ENCODE results near the gene ETNK1. TPM values are rescaled to one million over a fixed set of nuclear protein-coding genes. Genes with fewer than 3 reads are reported as not detected.
"Not testable (repeated sequence)": the region's sequence is repeated elsewhere in the genome, so short reads cannot be mapped to it uniquely, and the experiment has no call there.

ETNK1 gene
- total RNA-seq, 4 donors from 2014 or later, result 50.0 to 78.2 (median 57.4) TPM

- Histone ChIP-seq H3K27me3 (no peaks in the 10 kb centered on the region), H3K27ac (no peak overlapping the region), H3K4me3 (replicated peaks in 1 of 3) (no peak overlapping the region), H3K36me3 (no peaks in the 10 kb centered on the region), H3K9me3 (no peaks in the 10 kb centered on the region), H3K4me1 (peaks cover 0 to 6% of the 10 kb centered on the region in 2 donors)
- WGBS, 2 donors, result 96 to 97% methylated on average over 4 of the region's 4 CpGs
- intact Hi-C loops (cut with DNase I), result no loop called here
- no peak for DNase-seq
- TF ChIP-seq, protein P1, sequence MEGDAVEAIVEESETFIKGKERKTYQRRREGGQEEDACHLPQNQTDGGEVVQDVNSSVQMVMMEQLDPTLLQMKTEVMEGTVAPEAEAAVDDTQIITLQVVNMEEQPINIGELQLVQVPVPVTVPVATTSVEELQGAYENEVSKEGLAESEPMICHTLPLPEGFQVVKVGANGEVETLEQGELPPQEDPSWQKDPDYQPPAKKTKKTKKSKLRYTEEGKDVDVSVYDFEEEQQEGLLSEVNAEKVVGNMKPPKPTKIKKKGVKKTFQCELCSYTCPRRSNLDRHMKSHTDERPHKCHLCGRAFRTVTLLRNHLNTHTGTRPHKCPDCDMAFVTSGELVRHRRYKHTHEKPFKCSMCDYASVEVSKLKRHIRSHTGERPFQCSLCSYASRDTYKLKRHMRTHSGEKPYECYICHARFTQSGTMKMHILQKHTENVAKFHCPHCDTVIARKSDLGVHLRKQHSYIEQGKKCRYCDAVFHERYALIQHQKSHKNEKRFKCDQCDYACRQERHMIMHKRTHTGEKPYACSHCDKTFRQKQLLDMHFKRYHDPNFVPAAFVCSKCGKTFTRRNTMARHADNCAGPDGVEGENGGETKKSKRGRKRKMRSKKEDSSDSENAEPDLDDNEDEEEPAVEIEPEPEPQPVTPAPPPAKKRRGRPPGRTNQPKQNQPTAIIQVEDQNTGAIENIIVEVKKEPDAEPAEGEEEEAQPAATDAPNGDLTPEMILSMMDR (IDR thresholded peaks at IDR 0.05), result no peak
- TF ChIP-seq POLR2A (IDR thresholded peaks at IDR 0.05), result no peak
Observed at GRCh38 chr12:22600181-22600580, 24.8 kb upstream of the ETNK1 start.

DNA sequence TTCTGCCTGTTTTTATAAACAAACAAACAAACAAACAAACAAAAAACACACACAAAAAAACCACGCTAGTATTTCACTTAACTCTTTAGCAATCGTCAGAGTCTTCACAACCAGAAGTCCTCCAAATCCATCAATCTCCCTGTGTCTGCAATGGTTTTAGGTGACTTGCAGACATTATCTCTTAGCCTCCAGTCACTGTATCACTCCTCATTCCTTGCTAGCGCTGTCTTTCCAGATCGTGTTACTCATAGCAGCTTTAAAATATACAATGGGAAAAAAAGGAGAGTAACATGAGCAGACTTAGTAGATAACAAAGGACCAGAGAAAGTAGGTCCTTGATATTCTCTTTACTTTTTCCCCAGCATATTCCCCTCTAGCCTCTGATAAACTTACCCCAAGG lies 15.5 kb upstream of the ETNK1 start:
- DNase-seq, result no peak
- H3K36me3 ChIP-seq, result no peaks in the 10 kb centered on the region
- H3K27me3 ChIP-seq, result no peaks in the 10 kb centered on the region
- H3K9me3 ChIP-seq, result no peaks in the 10 kb centered on the region
- H3K4me1 ChIP-seq, result no peaks in the 10 kb centered on the region
- TF ChIP-seq POLR2A (IDR thresholded peaks at IDR 0.05), result no peak
- TF ChIP-seq, protein P1 (IDR thresholded peaks at IDR 0.05), result no peak
- intact Hi-C loops (cut with DNase I), result no loop called here
- 68 to 71% methylated on average over 4 of the region's 4 CpGs for WGBS, 2 donors
- H3K4me3 ChIP-seq (replicated peaks in 1 of 3), result no peak overlapping the region
- H3K27ac ChIP-seq, result no peak overlapping the region

DNA sequence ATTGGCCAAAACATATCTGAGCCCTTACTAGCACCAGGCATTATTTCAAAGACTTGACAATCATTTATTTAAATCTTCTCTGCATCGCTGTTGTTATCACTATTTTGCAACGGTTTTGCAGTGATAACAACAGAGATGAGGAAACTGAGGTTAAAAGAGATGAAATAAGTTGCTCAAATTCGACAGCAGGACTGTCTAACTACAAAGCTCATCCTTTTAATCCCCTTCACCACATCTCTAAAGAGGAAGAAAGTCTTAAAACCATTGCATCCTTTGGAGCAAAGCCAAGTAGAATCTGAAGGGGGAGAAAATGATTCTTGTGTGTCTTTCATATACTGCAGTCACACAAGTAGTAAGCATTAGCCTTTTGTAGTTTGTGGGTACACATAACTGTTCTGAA lies 14.8 kb upstream of the ETNK1 start:
- Histone ChIP-seq H3K4me3 (replicated peaks in 1 of 3) (no peak overlapping the region), H3K27ac (no peak overlapping the region), H3K9me3 (no peaks in the 10 kb centered on the region), H3K36me3 (no peaks in the 10 kb centered on the region), H3K4me1 (no peaks in the 10 kb centered on the region), H3K27me3 (no peaks in the 10 kb centered on the region)
- 74 to 79% methylated on average over 3 of the region's 3 CpGs for WGBS, 2 donors
- TF ChIP-seq, protein P1 (IDR thresholded peaks at IDR 0.05), result no peak
- TF ChIP-seq POLR2A (IDR thresholded peaks at IDR 0.05), result no peak
- DNase-seq, result no peak
- intact Hi-C loops (cut with DNase I), result no loop called here

GRCh38 chr12:22612822-22613221 lies 12.1 kb upstream of the ETNK1 start:
- H3K9me3 ChIP-seq; H3K4me1 ChIP-seq; H3K36me3 ChIP-seq; H3K27me3 ChIP-seq; H3K4me3 ChIP-seq (replicated peaks in 1 of 3); H3K27ac ChIP-seq; intact Hi-C loops (cut with DNase I); DNase-seq: not testable (repeated sequence)
- 86 to 93% methylated on average over 6 of the region's 6 CpGs for WGBS, 2 donors

DNA sequence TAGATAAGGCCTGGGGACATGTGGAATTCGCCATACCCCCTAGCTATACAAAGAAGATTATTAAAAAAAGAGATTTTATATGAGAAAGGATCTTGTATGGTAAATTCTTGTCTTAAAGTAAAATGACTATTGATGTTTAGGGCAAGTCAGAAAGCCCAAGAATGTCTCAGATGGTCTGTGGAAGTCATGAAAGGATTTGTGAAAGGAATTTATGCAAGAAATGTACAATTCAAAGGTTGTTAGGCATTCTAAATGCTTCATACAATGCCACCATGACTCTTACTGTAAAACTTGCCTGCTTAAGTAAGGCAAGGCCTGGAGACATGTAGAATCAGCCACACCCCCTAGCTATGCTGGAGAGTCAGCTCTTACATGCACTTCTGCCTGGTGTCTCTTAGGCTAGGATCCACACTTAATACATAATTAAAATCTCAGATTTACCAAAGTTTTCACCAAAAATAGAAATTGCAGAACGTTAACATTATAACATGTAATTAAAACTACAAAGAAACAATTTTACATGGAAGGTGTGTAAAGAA lies 8.9 kb upstream of the ETNK1 start:
- intact Hi-C loops (cut with DNase I), result no loop called here

More for the DNA sequence above, 8.9 kb upstream of the ETNK1 start:
- no peaks in the 10 kb centered on the region for H3K4me1 ChIP-seq
- H3K36me3 ChIP-seq, result no peaks in the 10 kb centered on the region
- no peaks in the 10 kb centered on the region for H3K9me3 ChIP-seq
- DNase-seq, result no peak
- TF ChIP-seq, protein P1 (IDR thresholded peaks at IDR 0.05), result no peak
- no peak for TF ChIP-seq POLR2A (IDR thresholded peaks at IDR 0.05)
- H3K27me3 ChIP-seq, result no peaks in the 10 kb centered on the region
- WGBS, 2 donors, result 88 to 90% methylated on average over 2 of the region's 2 CpGs
- H3K27ac ChIP-seq, result no peak overlapping the region
- H3K4me3 ChIP-seq (replicated peaks in 1 of 3), result no peak overlapping the region

Data from thyroid gland (tissue), 4 donors.